Omental fat pad (tissue), 4 donors: ENCODE results near the gene CAMSAP3. TPM values are rescaled to one million over a fixed set of nuclear protein-coding genes. Genes with fewer than 3 reads are reported as not detected.

Experiments
- ATAC-seq: fragments of 150-250 bp; one replicate; pipeline ENCODE4 v1.9.1; 2016; ENCODE audit warnings: mild to moderate bottlenecking, moderate library complexity; ENCODE audit not compliant: low FRiP score
- DNase-seq: peaks from one replicate; pipeline ENCODE4 v3.0.0-alpha.2; 2019; ENCODE audit warnings: low spot score
- total RNA-seq, 4 donors: library from RNA; depleted of rRNA; stranded (reverse); fragments of >200 nt; gene quantifications; one replicate each; pipeline ENCODE4 v1.1.0, GENCODE V29; 2016
- TF ChIP-seq, protein P1 (sequence below), 3 donors: fragments of 450-650 bp; IDR thresholded peaks; one replicate each; pipeline ENCODE4 v1.5.1; 2016 to 2017; ENCODE audit warnings: antibody characterized with exemption in 3 of 3, mild to moderate bottlenecking in 3 of 3, moderate library complexity in 2 of 3

CAMSAP3 gene
- total RNA-seq, 4 donors from 2014 or later, result 0.36 to 1.0 (median 0.69) TPM; not detected in 1

DNA sequence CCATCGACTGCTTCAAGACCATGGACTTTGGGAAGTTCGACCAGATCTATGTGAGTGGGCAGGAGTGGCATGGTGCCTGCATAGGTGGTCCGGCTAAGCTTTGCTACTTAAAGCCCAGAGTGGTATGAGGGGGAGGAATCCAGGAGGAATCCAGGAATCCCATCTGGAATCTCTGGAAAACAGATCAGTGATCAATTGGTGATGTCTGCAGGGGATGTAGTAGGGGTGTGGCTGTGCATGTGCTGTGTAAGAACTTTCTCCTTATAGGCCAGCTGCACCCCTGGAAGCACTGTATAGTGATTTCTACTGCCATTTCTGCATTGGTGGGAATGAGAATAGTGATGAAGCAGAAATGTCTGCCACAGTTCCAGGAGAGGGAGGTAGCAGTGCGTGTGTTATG lies 36.6 kb upstream of the CAMSAP3 start:
- DNase-seq, result no peak
- no peak for ATAC-seq
- TF ChIP-seq, protein P1, sequence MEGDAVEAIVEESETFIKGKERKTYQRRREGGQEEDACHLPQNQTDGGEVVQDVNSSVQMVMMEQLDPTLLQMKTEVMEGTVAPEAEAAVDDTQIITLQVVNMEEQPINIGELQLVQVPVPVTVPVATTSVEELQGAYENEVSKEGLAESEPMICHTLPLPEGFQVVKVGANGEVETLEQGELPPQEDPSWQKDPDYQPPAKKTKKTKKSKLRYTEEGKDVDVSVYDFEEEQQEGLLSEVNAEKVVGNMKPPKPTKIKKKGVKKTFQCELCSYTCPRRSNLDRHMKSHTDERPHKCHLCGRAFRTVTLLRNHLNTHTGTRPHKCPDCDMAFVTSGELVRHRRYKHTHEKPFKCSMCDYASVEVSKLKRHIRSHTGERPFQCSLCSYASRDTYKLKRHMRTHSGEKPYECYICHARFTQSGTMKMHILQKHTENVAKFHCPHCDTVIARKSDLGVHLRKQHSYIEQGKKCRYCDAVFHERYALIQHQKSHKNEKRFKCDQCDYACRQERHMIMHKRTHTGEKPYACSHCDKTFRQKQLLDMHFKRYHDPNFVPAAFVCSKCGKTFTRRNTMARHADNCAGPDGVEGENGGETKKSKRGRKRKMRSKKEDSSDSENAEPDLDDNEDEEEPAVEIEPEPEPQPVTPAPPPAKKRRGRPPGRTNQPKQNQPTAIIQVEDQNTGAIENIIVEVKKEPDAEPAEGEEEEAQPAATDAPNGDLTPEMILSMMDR (IDR thresholded peaks at IDR 0.05), result no peak

DNA sequence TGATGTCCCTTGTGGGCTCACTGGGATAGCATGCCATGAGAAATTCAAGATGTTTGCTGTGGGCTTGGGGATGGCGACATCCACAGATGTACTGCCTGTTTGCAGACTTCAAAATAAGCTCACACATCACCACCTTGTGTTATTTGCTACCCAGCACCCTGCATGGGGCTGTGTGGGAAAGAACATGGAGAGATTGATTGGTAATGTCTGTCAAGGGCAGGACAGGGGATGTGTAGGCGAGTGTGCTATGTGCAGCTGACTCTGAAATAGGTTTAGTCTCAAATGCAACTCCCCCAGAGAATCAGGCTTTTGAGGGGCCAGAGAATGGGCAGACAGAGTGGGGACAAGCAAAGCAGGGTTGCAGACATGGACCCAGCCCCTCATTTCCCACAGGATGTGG lies 35.4 kb upstream of the CAMSAP3 start:
- TF ChIP-seq, protein P1 (IDR thresholded peaks at IDR 0.05), result no peak
- no peak for ATAC-seq
- no peak for DNase-seq

DNA sequence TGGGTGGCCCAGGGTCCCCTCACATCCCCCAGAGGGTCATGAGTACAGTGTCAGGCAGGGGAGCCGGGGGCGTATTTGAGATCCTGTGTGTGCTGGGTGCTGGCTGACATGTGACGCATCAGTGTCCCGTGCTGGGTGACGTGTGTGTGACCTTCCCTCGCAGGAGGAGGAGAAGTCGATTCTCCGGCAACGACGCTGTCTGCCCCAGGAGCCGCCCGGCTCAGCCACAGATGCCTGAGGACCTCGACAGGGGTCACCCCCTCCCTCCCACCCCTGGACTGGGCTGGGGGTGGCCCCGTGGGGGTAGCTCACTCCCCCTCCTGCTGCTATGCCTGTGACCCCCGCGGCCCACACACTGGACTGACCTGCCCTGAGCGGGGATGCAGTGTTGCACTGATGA lies 34.3 kb upstream of the CAMSAP3 start:
- ATAC-seq (no peak), DNase-seq (no peak)

DNA sequence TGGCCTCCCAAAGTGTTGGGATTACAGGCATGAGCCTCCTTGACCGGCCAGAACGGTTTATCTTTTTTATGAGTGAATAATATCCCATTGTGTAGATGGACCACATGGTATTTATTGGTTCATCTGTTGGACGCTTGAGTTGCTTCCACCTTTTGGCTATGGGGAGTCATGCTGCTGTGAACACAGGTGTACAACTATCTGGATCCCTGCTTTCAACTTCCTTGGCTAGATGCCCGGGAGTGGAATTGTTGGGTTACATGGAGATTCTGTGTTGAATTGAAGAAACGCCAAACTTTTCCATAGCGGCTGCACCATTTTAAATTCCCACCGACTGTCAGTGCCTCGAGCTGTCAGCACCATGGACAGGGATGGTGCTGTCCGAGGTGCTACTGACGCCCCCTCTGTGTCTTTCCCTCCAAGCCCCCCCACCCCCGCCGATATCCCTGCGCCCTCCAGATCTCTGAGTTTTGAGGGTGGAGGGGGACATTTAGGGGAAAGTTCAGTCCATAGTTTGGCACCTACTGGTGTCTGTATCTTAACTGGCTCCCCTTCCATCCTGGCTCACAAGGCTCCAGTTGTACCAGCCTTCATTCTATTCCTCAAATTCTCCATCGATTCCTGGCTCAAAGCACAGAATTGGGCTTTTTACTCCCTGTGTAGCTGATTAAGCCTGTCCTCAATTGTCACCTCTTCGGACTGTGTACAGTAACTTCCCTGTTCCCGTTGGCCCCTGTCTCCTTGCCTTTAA lies 32.8 kb upstream of the CAMSAP3 start:
- ATAC-seq, result no peak
- no peak for DNase-seq
- TF ChIP-seq, protein P1 (IDR thresholded peaks at IDR 0.05), result no peak

More for the DNA sequence above, 34.3 kb upstream of the CAMSAP3 start:
- TF ChIP-seq, protein P1 (IDR thresholded peaks at IDR 0.05), result no peak

DNA sequence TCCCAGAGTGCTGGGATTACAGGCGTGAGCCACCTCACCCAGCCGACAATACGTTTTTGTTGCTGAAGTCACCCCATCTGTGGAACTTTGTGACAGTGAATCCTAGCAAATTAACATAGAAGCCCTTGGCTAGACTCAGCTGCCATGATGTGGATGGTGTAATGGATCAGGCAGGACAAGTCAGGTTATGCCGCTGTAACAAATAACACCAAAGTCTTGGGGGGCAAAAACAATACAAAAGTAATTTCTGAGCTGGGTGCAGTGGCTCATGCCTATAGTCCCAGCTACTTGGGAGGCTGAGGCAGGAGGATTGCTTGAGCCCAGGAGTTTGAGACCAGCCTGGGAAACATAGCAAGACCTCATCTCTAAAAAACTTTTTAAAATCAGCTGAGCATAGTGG lies 30.8 kb upstream of the CAMSAP3 start:
- TF ChIP-seq, protein P1 (IDR thresholded peaks at IDR 0.05), result no peak
- DNase-seq (no peak), ATAC-seq (no peak)

DNA sequence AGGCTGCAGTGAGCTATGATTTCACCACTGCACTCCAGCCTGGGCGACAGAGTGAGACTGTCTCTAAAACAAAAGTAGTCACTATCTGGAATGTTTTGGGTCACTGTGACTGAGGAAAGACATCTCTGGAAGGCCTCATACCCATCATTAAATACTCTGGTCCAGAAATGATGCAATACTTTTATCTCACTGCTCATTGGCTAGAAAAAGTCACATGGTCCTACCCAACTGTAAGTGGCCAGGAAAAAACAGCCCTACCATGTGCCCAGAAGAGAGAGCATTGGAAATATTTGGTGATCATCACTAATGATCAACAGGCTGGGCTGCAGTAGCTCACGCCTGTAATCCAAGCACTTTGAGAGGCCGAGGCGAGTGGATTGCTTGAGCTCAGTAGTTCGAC lies 30.3 kb upstream of the CAMSAP3 start:
- DNase-seq, result no peak
- TF ChIP-seq, protein P1 (IDR thresholded peaks at IDR 0.05), result no peak
- ATAC-seq, result no peak

DNA sequence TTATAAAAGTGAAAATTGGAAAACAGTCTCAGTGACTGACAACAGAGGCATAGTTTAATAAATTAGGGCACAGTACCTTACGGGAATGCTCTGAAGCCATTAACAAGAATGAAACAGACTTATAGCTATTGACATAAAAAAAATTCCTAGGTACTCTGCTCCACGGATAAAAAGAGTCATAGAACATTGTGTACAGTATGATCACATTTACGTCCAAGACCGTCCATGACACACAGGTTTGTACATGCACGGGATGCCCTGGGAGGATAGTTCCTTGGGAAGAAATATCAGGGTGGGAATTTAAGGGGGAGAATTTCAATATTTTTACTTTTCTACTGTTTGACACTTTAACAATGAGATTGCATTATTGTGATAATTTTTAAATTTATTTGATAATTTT lies 24.9 kb upstream of the CAMSAP3 start:
- ATAC-seq, result no peak

More for the DNA sequence above, 24.9 kb upstream of the CAMSAP3 start:
- TF ChIP-seq, protein P1 (IDR thresholded peaks at IDR 0.05), result no peak
- DNase-seq, result no peak
